Sigmoid colon (tissue), 3 donors: Measurements from ENCODE around the gene RPL7L1.

Experiments
- CTCF ChIP-seq, 4 experiments: fragments of 450-650 bp in 3 of 4; fragments of 200-600 bp in 1 of 4; IDR thresholded peaks; one replicate each; pipeline ENCODE4 v1.5.1; 2016 to 2019; ENCODE audit warnings: antibody characterized with exemption in 4 of 4, mild to moderate bottlenecking in 3 of 4, moderate library complexity in 2 of 4
- POLR2A ChIP-seq, 2 donors: fragments of 450-650 bp; IDR thresholded peaks; one replicate each; pipeline ENCODE4 v1.6.1; 2016; ENCODE audit warnings: antibody characterized with exemption in 2 of 2, mild to moderate bottlenecking in 2 of 2, moderate library complexity in 2 of 2

- TF ChIP-seq CTCF (IDR thresholded peaks at IDR 0.05), result peak; percentile 60 to 89 (median 72)
- TF ChIP-seq POLR2A (IDR thresholded peaks at IDR 0.05), result no peak
Measured at GRCh38 chr6:42898891-42899361, 19.5 kb downstream of the RPL7L1 start.
